Stimulated activated naive CD4-positive, alpha-beta T cell treated with Interleukin-2 at 50 U/mL for 16 hours (primary cell): ENCODE measurements around the gene LURAP1L.

Source experiments
- DNase-seq: peaks from one replicate; lab custom pipeline; 2025; lab: John Stamatoyannopoulos, UW

Gene LURAP1L

GRCh38 chr9:12776513-12777055, 1.8 kb downstream of the LURAP1L start:
- no peak for DNase-seq

- no peak for DNase-seq
These were observed 2.6 kb downstream of the LURAP1L start for GRCh38 chr9:12777121-12778022.

- DNase-seq = no peak
These were observed 3.6 kb downstream of the LURAP1L start for GRCh38 chr9:12778389-12778788.

DNA sequence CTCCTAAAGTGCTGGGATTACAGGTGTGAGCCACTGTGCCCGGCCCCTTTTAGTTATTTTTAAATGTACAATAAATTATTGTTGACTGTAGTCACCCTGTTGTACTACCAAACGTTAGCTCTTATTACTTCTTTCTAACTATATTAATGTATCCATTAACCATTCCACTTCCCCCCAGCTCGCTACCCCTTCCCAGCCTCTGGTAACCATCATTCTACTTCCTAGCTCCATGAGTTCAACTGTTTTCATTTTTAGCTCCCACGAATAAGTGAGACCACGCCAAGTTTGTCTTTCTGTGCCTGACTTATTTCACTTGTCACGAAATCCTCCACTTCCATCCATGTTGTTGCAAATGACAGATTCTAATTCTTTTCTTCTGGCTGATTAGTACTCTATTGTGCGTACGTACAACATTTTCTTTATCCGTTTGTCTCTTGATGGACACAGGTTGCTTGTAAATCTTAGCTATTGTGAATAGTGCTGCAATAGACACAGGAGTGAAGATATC, 6.5 kb downstream of the LURAP1L start:
- no peak for DNase-seq

DNA sequence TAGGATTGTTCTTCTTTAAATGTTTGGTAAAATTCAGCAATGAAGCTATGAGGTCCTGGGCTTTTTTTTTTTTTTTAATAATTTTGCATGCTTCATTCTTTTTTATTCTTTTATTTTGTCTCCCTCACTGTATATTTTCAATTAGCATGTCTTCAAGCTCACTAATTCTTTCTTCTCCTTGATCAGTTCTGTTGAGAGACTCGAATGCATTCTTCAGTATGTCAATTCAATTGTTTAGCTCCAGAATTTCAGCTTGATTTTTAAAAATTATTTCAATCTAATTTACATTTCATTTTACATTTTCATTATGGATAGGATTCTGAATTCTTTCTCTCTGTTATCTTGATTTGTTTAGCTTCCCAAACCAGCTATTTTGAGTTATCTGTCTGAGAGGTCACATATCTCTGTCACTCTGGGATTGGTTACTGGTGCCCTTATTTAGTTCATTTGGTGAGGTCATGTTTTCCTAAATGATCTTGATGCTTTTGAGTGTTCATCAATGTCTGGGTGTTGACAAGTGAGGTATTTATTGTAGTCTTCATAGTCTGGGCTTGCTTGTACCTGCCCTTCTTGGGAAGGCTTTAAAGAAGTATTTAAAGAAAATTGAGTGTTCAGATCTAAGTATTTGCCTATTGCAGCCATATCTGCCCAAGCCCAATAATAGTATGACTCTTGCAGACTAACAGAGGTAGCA, 9.1 kb downstream of the LURAP1L start:
- DNase-seq = no peak

GRCh38 chr9:12784461-12785259, 9.8 kb downstream of the LURAP1L start:
- no peak for DNase-seq

DNA sequence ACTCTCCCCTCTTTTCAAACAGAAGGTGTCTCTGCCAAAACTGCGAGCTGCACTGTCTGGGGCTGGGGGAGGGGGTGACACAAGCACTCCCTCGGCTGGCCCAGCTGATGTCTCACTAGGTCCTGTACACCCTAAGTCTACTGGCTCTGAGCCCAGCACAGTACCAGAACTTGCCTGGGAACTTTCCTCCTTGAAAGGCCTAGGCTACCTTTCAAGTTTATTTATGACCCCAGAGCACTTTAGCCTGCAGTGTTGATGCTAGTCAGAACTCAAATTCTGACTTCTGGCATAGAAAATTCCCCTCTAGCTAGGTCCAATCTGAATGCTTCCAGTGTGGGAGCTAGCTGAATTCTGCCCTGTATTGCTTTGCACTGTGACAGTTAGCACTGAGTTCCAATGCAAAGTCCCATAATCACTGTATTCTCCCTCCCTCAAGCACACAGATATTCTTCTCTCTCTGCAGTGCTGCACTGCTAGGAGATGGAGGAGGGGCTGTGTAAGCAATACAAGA, 10.5 kb downstream of the LURAP1L start:
- no peak for DNase-seq

DNA sequence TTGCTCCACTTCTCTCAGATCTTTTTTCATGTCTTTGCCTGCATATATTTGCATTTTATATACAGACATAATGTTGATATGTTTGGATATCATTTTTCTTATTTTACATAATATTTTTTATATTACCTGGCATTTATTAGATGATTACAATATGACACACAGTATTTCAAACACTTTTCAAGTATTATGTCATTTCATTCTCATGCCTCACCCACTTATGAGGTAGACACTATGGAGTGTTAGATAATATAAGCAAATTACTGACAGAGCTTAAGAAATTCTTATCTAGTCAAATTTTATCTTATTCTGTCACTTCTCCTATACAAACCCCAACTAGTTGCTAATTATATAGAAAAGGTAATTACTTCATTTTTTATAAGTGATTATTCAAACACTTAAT, 11.1 kb downstream of the LURAP1L start:
- no peak for DNase-seq

GRCh38 chr9:12790001-12790400, 15.2 kb downstream of the LURAP1L start:
- DNase-seq = no peak

DNA sequence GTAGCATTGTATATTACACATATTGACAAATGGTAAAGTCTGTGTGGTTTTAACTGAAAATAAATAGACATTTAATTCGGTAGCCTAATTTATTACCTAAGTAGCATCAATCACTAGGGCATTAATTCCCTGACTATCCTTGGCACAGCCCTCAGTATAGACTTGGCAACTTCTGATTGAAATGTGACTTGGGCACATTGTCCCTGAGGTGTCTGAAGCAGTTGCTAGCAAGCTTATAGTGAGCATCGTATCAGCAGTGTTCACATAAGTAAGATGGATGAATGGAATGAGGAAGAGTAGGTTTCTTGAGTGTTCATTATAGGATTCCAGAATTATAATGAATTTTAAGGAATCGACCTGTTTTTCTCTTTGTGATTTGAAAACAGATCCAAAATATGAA, 16.1 kb downstream of the LURAP1L start:
- DNase-seq = no peak

DNA sequence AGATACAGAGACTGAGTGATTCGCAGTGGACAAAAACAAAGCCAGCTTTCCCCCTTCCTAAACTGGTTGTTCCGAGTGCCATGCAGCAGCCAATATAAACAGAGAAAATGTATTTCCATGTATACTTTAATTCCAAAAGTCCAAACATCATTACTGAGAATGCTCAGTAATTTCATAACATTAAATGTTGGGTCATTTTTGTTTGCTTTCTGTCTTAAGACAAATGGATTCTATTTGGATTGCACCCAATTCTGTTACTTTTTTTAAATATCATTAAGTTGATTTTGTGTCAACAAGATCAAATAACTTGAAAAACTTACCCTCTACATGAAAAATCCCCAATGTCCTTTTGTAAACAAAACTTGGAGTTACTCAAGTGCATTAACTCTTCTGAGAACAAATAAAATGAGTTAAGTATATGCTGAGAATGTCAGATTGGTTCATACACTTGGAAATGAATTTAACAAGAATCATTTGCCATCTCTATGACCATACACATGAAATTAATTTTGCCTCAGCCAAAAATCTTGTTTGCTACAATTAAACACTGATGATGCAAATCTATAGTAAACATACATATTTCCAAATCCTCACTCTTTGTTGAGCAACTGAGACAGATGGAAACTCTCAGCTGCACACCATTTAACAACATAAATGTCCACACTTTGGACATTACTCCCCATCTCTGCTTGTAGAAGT, 19.4 kb downstream of the LURAP1L start:
- DNase-seq = no peak

DNA sequence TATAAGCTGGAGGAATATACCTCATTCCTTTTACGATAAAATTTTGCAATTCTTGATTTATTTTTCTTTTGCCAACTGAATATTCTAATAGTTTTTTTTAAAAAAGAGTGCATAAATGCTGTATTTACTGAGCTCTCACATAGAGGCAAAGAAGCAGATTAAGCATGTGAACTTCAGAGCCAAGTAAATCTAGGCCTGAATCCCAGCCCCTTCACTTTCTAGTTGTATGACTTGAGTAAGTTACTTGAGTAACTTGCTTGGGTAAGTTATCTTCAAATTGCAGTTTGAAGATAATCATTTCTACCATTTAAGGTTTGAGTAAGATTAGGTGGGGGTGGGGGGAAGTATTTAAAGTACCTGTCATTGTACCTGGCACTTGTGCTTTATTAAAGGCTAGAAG, 21.8 kb downstream of the LURAP1L start:
- no peak for DNase-seq

GRCh38 chr9:12797037-12797436, 22.2 kb downstream of the LURAP1L start:
- no peak for DNase-seq

GRCh38 chr9:12798066-12798770, 23.4 kb downstream of the LURAP1L start:
- no peak for DNase-seq

- no peak for DNase-seq
These were observed 26.4 kb downstream of the LURAP1L start for GRCh38 chr9:12801187-12801586.

DNA sequence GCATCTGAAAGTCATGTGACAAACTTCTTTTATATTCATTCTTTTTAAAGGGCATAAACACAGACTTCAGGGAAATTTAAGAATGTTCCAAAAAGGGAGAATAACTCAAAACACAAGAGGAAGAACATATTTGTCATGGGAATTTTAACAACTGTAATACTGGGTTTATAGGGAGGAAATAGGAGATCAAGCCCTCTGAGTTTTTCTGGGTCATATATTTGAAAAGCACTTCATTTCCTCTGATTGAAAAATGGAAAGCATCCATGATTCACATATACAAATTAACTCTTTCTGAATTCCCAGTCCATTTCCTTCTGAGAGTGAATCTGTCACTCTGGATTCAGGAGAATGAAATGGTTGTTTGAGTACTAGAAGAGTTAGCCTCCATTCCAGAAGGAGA, 26.8 kb downstream of the LURAP1L start:
- no peak for DNase-seq

- DNase-seq = no peak
These were observed 27.3 kb downstream of the LURAP1L start for GRCh38 chr9:12802093-12802492.

DNA sequence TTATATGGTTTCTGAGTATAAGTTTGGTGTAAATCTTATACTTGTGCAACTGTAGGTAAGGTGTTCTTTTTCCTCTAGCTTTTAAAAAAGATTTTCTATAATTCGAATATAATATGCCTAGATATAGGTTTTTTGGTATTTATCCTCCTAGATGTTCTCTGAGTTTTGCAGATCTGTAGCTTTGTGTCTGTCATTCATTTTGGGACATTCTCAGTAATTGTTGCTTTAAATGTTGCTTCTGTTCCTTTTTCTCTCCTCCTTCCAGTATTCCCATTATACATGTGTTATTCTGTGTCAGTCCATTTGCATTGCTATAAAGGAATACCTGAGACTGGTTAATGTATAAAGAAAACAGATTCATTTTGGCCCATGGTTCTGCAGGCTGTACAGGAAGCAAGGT, 33.7 kb downstream of the LURAP1L start:
- no peak for DNase-seq

DNA sequence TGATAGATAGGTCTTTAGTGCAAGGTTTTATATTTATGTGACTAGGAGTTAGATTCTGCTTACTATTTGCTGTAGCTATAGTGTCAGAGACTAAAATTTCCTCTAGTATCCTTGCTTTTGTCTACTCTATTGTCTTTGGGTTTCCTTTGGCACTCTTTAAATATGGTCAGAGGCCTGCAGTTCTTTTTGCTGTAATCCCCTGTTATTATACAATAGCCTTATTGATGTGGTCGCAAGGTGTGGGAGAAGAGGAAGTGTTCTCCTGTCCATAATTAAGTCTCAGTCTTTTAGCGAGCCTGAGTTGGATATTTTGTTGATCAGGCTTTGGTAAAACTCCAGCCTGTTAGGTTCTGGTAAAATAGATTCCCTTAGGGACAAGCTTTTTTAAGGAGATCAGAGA, 34.9 kb downstream of the LURAP1L start:
- no peak for DNase-seq

DNA sequence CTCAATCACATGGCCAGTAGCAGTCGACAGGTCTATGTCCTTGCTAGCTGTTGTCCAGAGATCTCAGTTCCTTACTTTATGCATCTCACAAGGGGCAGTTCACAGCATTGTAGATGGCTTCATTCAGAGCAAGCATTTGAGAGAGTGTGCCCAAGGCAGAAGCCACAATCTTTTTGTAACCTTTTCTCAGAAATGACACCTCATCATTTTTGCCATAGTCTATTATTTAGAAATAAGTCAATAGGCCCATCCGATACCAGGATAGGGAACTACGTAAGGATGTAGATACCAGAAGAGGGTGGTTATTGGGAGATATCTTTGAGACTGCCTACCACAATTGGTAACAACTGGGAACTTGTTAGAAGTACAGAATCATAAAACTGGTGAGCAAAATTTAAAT, 37.1 kb downstream of the LURAP1L start:
- DNase-seq = no peak

GRCh38 chr9:12812710-12813109, 37.9 kb downstream of the LURAP1L start:
- DNase-seq = no peak
